Tibial nerve (tissue), 4 donors: ENCODE results near the gene ARL5B. TPM values are rescaled to one million over a fixed set of nuclear protein-coding genes. Genes with fewer than 3 reads are reported as not detected.

Source experiments
- DNase-seq, 2 donors: peaks; one replicate each; pipeline ENCODE4 v3.0.0-alpha.2; 2019; ENCODE audit warnings: low spot score in 2 of 2
- H3K27ac ChIP-seq, 4 donors: fragments of 200-600 bp; sonication (generic) in 3 of 4; one replicate each; pipeline ENCODE4 v1.5.1; 2017 to 2019; ENCODE audit warnings: mild to moderate bottlenecking in 1 of 4
- H3K27me3 ChIP-seq, 2 donors: fragments of 200-600 bp; sonication (generic) in 1 of 2; one replicate each; pipeline versions ENCODE4 v1.5.1 to v1.6.0; 2017 to 2019
- H3K36me3 ChIP-seq, 3 donors: fragments of 200-600 bp; sonication (generic); one replicate each; pipeline ENCODE4 v1.5.1; 2018 to 2019
- H3K4me1 ChIP-seq, 4 donors: fragments of 200-600 bp; sonication (generic) in 3 of 4; one replicate each; pipeline ENCODE4 v1.5.1; 2017 to 2019
- H3K4me3 ChIP-seq, 4 donors: fragments of 200-600 bp; sonication (generic) in 3 of 4; one replicate each; pipeline ENCODE4 v1.5.1; 2017 to 2019; ENCODE audit warnings: mild to moderate bottlenecking in 1 of 4, moderate library complexity in 1 of 4
- H3K9me3 ChIP-seq, 4 donors: fragments of 200-600 bp; sonication (generic) in 3 of 4; one replicate each; pipeline ENCODE4 v1.5.1; 2017 to 2019
- CTCF ChIP-seq, 5 experiments: fragments of 200-600 bp in 3 of 5; fragments of 450-650 bp in 2 of 5; sonication (generic) in 3 of 5; IDR thresholded peaks; one replicate each; pipeline ENCODE4 v1.5.1; 2016 to 2019; ENCODE audit warnings: antibody characterized with exemption in 5 of 5, mild to moderate bottlenecking in 3 of 5, moderate library complexity in 2 of 5
- EP300 ChIP-seq, 2 donors: sonication (generic); formaldehyde crosslinking; IDR thresholded peaks; one replicate each; pipeline ENCODE4 v1.6.1; 2017; ENCODE audit warnings: antibody characterized with exemption in 2 of 2, mild to moderate bottlenecking in 1 of 2
- POLR2A ChIP-seq, 2 donors: fragments of 450-650 bp; IDR thresholded peaks; one replicate each; pipeline ENCODE4 v1.6.1; 2017; ENCODE audit warnings: antibody characterized with exemption in 2 of 2, mild to moderate bottlenecking in 2 of 2, moderate library complexity in 2 of 2
- WGBS, 2 donors: methylation state at CpG; one replicate each; pipeline ENCODE4 v1.1.5; 2018; 5-methylcytosine and 5-hydroxymethylcytosine counted together
- total RNA-seq, 4 donors: library from RNA; depleted of rRNA; stranded (reverse); fragments of >200 nt; gene quantifications; one replicate each; pipeline ENCODE4 v1.1.0, GENCODE V29; 2016

The ARL5B gene
- total RNA-seq, 4 donors from 2014 or later, result 9.4 to 11.1 (median 9.6) TPM

GRCh38 chr10:18684416-18684815 is 25.2 kb downstream of the ARL5B start:
- Histone ChIP-seq H3K27me3 (no peaks in the 10 kb centered on the region), H3K4me1 (peaks cover 0 to 5% (median 0%) of the 10 kb centered on the region in 4 donors), H3K4me3 (no peak overlapping the region), H3K9me3 (no peaks in the 10 kb centered on the region), H3K27ac (no peak overlapping the region), H3K36me3 (peaks cover 0 to 8% (median 0%) of the 10 kb centered on the region in 3 donors)
- no peak for TF ChIP-seq POLR2A (IDR thresholded peaks at IDR 0.05)
- TF ChIP-seq CTCF (IDR thresholded peaks at IDR 0.05), result no peak
- TF ChIP-seq EP300 (IDR thresholded peaks at IDR 0.05), result no peak
- 67 to 76% methylated on average over 1 of the region's 1 CpG for WGBS, 2 donors
- no peak for DNase-seq

- no peak for TF ChIP-seq EP300 (IDR thresholded peaks at IDR 0.05)
- no peak for TF ChIP-seq CTCF (IDR thresholded peaks at IDR 0.05)
- TF ChIP-seq POLR2A (IDR thresholded peaks at IDR 0.05), result no peak
- DNase-seq, result no peak
- Histone ChIP-seq H3K36me3 (peaks cover 0 to 8% (median 0%) of the 10 kb centered on the region in 3 donors), H3K27me3 (no peaks in the 10 kb centered on the region), H3K4me1 (peaks cover 0 to 5% (median 0%) of the 10 kb centered on the region in 4 donors), H3K27ac (no peak overlapping the region), H3K9me3 (no peaks in the 10 kb centered on the region), H3K4me3 (no peak overlapping the region)
- 60 to 77% methylated on average over 3 of the region's 3 CpGs for WGBS, 2 donors
Observed at GRCh38 chr10:18684953-18685352, 25.7 kb downstream of the ARL5B start.

- no peak overlapping the region for H3K27ac ChIP-seq
- peaks cover 0 to 5% (median 0%) of the 10 kb centered on the region in 4 donors for H3K4me1 ChIP-seq
- 82 to 90% methylated on average over 7 of the region's 7 CpGs for WGBS, 2 donors
- no peak for DNase-seq
- peaks cover 0 to 8% (median 0%) of the 10 kb centered on the region in 3 donors for H3K36me3 ChIP-seq
- H3K4me3 ChIP-seq, result no peak overlapping the region
- TF ChIP-seq CTCF (IDR thresholded peaks at IDR 0.05), result no peak
- TF ChIP-seq POLR2A (IDR thresholded peaks at IDR 0.05), result no peak
- TF ChIP-seq EP300 (IDR thresholded peaks at IDR 0.05), result no peak
- no peaks in the 10 kb centered on the region for H3K9me3 ChIP-seq
- H3K27me3 ChIP-seq, result no peaks in the 10 kb centered on the region
Observed at GRCh38 chr10:18685555-18685954, 26.3 kb downstream of the ARL5B start.

GRCh38 chr10:18687195-18687594 is 28.0 kb downstream of the ARL5B start:
- H3K4me3 ChIP-seq, result no peak overlapping the region
- no peak for TF ChIP-seq EP300 (IDR thresholded peaks at IDR 0.05)
- no peak for TF ChIP-seq CTCF (IDR thresholded peaks at IDR 0.05)
- no peak for TF ChIP-seq POLR2A (IDR thresholded peaks at IDR 0.05)
- H3K4me1 ChIP-seq, result no peaks in the 10 kb centered on the region
- 87 to 89% methylated on average over 7 of the region's 7 CpGs for WGBS, 2 donors
- no peak overlapping the region for H3K27ac ChIP-seq
- peaks cover 0 to 8% (median 0%) of the 10 kb centered on the region in 3 donors for H3K36me3 ChIP-seq
- H3K27me3 ChIP-seq, result no peaks in the 10 kb centered on the region
- H3K9me3 ChIP-seq, result no peaks in the 10 kb centered on the region
- no peak for DNase-seq

GRCh38 chr10:18687706-18688105 is 28.5 kb downstream of the ARL5B start:
- Histone ChIP-seq H3K9me3 (no peaks in the 10 kb centered on the region), H3K4me1 (no peaks in the 10 kb centered on the region), H3K4me3 (no peak overlapping the region), H3K36me3 (peaks cover 0 to 5% (median 0%) of the 10 kb centered on the region in 3 donors), H3K27ac (no peak overlapping the region), H3K27me3 (no peaks in the 10 kb centered on the region)
- DNase-seq, result no peak
- TF ChIP-seq CTCF (IDR thresholded peaks at IDR 0.05), result no peak
- no peak for TF ChIP-seq EP300 (IDR thresholded peaks at IDR 0.05)
- TF ChIP-seq POLR2A (IDR thresholded peaks at IDR 0.05), result no peak
- WGBS, 2 donors, result 81% methylated on average over 5 of the region's 5 CpGs
